GM12872 (cell line): ENCODE data around the gene SLCO1B3.

Source experiments
- CTCF ChIP-seq: IDR thresholded peaks from 3 replicates; pipeline ENCODE4 v1.5.1; 2011; ENCODE audit warnings: low read depth, mild to moderate bottlenecking, low read length, moderate library complexity; ENCODE audit not compliant: insufficient read depth

The SLCO1B3 gene

GRCh38 chr12:20805921-20806320 is 4.6 kb upstream of the SLCO1B3 start:
- no peak for TF ChIP-seq CTCF

- TF ChIP-seq CTCF: no peak
Measured at GRCh38 chr12:20807192-20808080, 3.1 kb upstream of the SLCO1B3 start.

- TF ChIP-seq CTCF: no peak
Measured at GRCh38 chr12:20808521-20808920, 2.0 kb upstream of the SLCO1B3 start.

- TF ChIP-seq CTCF: no peak
Measured at GRCh38 chr12:20815574-20815973, 5.1 kb downstream of the SLCO1B3 start.

- no peak for TF ChIP-seq CTCF
Measured at GRCh38 chr12:20822415-20822814, 11.9 kb downstream of the SLCO1B3 start.

GRCh38 chr12:20822925-20823324 is 12.4 kb downstream of the SLCO1B3 start:
- no peak for TF ChIP-seq CTCF

GRCh38 chr12:20829919-20830318 is 19.4 kb downstream of the SLCO1B3 start:
- no peak for TF ChIP-seq CTCF

GRCh38 chr12:20830456-20830855 is 20.0 kb downstream of the SLCO1B3 start:
- TF ChIP-seq CTCF: no peak
